ENCODE measurements around the gene MRPS30. TPM values are rescaled to one million over a fixed set of nuclear protein-coding genes. Genes with fewer than 3 reads are reported as not detected.
A peak's percentile ranks its signal among the peaks of the same experiment; 100 is the strongest.
"Not testable (repeated sequence)": the region's sequence is repeated elsewhere in the genome, so short reads cannot be mapped to it uniquely, and the experiment has no call there.

Gene MRPS30
- total RNA-seq, 1 donor from 2014 or later = 44.1 TPM

- no peak for TF ChIP-seq EZH2 (IDR thresholded peaks at IDR 0.05; ENCODE audit: insufficient read depth, low read length)
- no peak for TF ChIP-seq CTCF (IDR thresholded peaks at IDR 0.05; ENCODE audit: insufficient read depth, low read depth, low read length)
- Mint-ChIP-seq H3K9me3 (ENCODE audit: unreplicated experiment) (peaks cover 13% of the 10 kb centered on the region), H3K4me1 (ENCODE audit: low read depth, unreplicated experiment) (peaks cover 20% of the 10 kb centered on the region)
These were observed 21.0 kb upstream of the MRPS30 start for GRCh38 chr5:44787731-44788130.

GRCh38 chr5:44789372-44789995 is 19.3 kb upstream of the MRPS30 start:
- peak overlapping the region; percentile 70 for H3K4me2 ChIP-seq (ENCODE audit: low read length)
- H3K9me3 ChIP-seq (ENCODE audit: insufficient read depth, low read depth, low read length); FAIRE-seq; H4K20me1 ChIP-seq (ENCODE audit: insufficient read depth, low read length); H3K36me3 ChIP-seq (ENCODE audit: insufficient read depth, low read length); H3K27me3 ChIP-seq (ENCODE audit: insufficient read depth, low read length); H3K27me3 Mint-ChIP-seq (ENCODE audit: low read depth, unreplicated experiment); H3K4me3 ChIP-seq (ENCODE audit: insufficient read depth, low read depth, low read length); H3K79me2 ChIP-seq (ENCODE audit: insufficient read depth, low read length); H3K4me1 ChIP-seq (ENCODE audit: insufficient read depth, low read length); H3K36me3 Mint-ChIP-seq (ENCODE audit: low read depth, unreplicated experiment): not testable (repeated sequence)
- Mint-ChIP-seq H3K27ac (ENCODE audit: unreplicated experiment) (peak overlapping the region; percentile 99), H3K9me3 (ENCODE audit: unreplicated experiment) (peaks cover 26% of the 10 kb centered on the region), H3K4me1 (ENCODE audit: low read depth, unreplicated experiment) (peaks cover 20% of the 10 kb centered on the region), H3K4me3 (ENCODE audit: unreplicated experiment) (peak overlapping the region; percentile 56)
- peak overlapping the region; percentile 38 for H3K27ac ChIP-seq (ENCODE audit: low read depth, low read length)
- H3K9ac ChIP-seq (ENCODE audit: low read length) = peak overlapping the region; percentile 18
- DNase-seq (ENCODE audit: low read depth) = peak; percentile 47
- H2AFZ ChIP-seq (ENCODE audit: low read depth, low read length) = peak overlapping the region; percentile 52

More at GRCh38 chr5:44787731-44788130, 21.0 kb upstream of the MRPS30 start:
- Histone ChIP-seq H4K20me1 (ENCODE audit: insufficient read depth, low read length) (no peaks in the 10 kb centered on the region), H3K79me2 (ENCODE audit: insufficient read depth, low read length) (no peaks in the 10 kb centered on the region), H3K9me3 (ENCODE audit: insufficient read depth, low read depth, low read length) (no peaks in the 10 kb centered on the region), H3K27me3 (ENCODE audit: insufficient read depth, low read length) (no peaks in the 10 kb centered on the region), H3K36me3 (ENCODE audit: insufficient read depth, low read length) (no peaks in the 10 kb centered on the region), H3K9ac (ENCODE audit: low read length) (no peak overlapping the region), H3K4me1 (ENCODE audit: insufficient read depth, low read length) (no peaks in the 10 kb centered on the region), H3K4me2 (ENCODE audit: low read length) (no peak overlapping the region), H3K4me3 (ENCODE audit: insufficient read depth, low read depth, low read length) (no peak overlapping the region), H3K27ac (ENCODE audit: low read depth, low read length) (no peak overlapping the region), H2AFZ (ENCODE audit: low read depth, low read length) (no peak overlapping the region)
- Mint-ChIP-seq H3K27me3 (ENCODE audit: low read depth, unreplicated experiment) (no peaks in the 10 kb centered on the region), H3K27ac (ENCODE audit: unreplicated experiment) (no peak overlapping the region), H3K4me3 (ENCODE audit: unreplicated experiment) (no peak overlapping the region), H3K36me3 (ENCODE audit: low read depth, unreplicated experiment) (peaks cover 2% of the 10 kb centered on the region)
- DNase-seq (ENCODE audit: low read depth) (no peak), FAIRE-seq (no peak)

DNA sequence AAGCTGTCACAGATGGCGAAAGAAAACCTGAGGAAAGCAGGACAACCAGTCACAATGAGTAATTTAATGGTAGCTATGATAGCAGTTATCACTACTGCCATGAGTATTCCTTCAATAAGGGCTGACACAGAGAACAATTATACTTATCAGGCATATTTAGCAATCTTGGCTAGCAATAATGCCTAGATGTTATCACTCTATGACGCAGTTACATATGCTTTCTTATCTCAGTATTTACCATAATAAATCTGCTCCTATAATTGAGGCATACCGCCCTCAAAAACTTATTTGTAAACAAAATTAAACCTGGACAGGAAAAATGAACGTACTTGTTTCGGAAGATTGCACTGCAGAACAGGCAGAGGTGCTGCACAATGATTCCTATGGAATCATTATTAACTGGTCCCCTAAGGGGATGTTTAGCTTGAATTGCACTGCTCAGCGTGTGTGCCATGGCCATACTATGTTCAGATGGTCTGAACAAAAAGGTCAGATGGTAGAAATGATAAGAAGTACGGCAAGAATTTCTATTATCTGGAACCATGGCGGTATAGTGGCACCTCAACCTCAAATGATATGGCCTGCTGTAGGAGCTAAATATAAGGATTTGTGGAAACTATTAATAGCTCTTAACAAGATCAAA is 16.6 kb upstream of the MRPS30 start:
- not testable (repeated sequence) for H3K36me3 ChIP-seq (ENCODE audit: insufficient read depth, low read length); H3K9me3 ChIP-seq (ENCODE audit: insufficient read depth, low read depth, low read length); H3K27me3 ChIP-seq (ENCODE audit: insufficient read depth, low read length); H3K4me2 ChIP-seq (ENCODE audit: low read length); H2AFZ ChIP-seq (ENCODE audit: low read depth, low read length); H3K79me2 ChIP-seq (ENCODE audit: insufficient read depth, low read length); H3K27me3 Mint-ChIP-seq (ENCODE audit: low read depth, unreplicated experiment); H3K36me3 Mint-ChIP-seq (ENCODE audit: low read depth, unreplicated experiment); H3K4me3 Mint-ChIP-seq (ENCODE audit: unreplicated experiment); H3K27ac ChIP-seq (ENCODE audit: low read depth, low read length); H3K4me3 ChIP-seq (ENCODE audit: insufficient read depth, low read depth, low read length); H3K9ac ChIP-seq (ENCODE audit: low read length); FAIRE-seq; H4K20me1 ChIP-seq (ENCODE audit: insufficient read depth, low read length); H3K27ac Mint-ChIP-seq (ENCODE audit: unreplicated experiment); H3K4me1 ChIP-seq (ENCODE audit: insufficient read depth, low read length); DNase-seq (ENCODE audit: low read depth)
- H3K9me3 Mint-ChIP-seq (ENCODE audit: unreplicated experiment) = peaks cover 25% of the 10 kb centered on the region
- H3K4me1 Mint-ChIP-seq (ENCODE audit: low read depth, unreplicated experiment) = peaks cover 20% of the 10 kb centered on the region

Data from astrocyte (in vitro differentiated cells and primary cell).